BLaER1 (cell line): ENCODE results near the gene KCNC3.
"Not testable (repeated sequence)": the region's sequence is repeated elsewhere in the genome, so short reads cannot be mapped to it uniquely, and the experiment has no call there.

Source experiments
- H3K27ac ChIP-seq: shearing (Covaris generic); formaldehyde crosslinking; 2 replicates; pipeline ENCODE4 v1.8.1; 2022
- H3K27me3 ChIP-seq: shearing (Covaris generic); formaldehyde crosslinking; 2 replicates; pipeline ENCODE4 v1.8.1; 2022
- H3K36me3 ChIP-seq: shearing (Covaris generic); formaldehyde crosslinking; 2 replicates; pipeline ENCODE4 v1.8.1; 2022
- H3K4me1 ChIP-seq: shearing (Covaris generic); formaldehyde crosslinking; 2 replicates; pipeline ENCODE4 v1.8.1; 2022
- H3K4me2 ChIP-seq: shearing (Covaris generic); formaldehyde crosslinking; 2 replicates; pipeline ENCODE4 v1.8.1; 2022
- H3K4me3 ChIP-seq: shearing (Covaris generic); formaldehyde crosslinking; 2 replicates; pipeline ENCODE4 v1.8.1; 2022
- H3K9ac ChIP-seq: shearing (Covaris generic); formaldehyde crosslinking; 2 replicates; pipeline ENCODE4 v1.8.1; 2022
- H3K9me3 ChIP-seq: shearing (Covaris generic); formaldehyde crosslinking; 2 replicates; pipeline ENCODE4 v1.8.1; 2022
- H4K20me1 ChIP-seq: shearing (Covaris generic); formaldehyde crosslinking; 2 replicates; pipeline ENCODE4 v1.8.1; 2022
- Cebpa-rat ChIP-seq: shearing (Covaris generic); IDR thresholded peaks from 2 replicates; pipeline ENCODE4 v1.8.1; 2022

KCNC3 gene

GRCh38 chr19:50356691-50357177 is 27.6 kb upstream of the KCNC3 start:
- H3K4me1 ChIP-seq = peaks cover 34% of the 10 kb centered on the region
- no peaks in the 10 kb centered on the region for H3K36me3 ChIP-seq
- H3K9ac ChIP-seq = peak overlapping the region; percentile 67; the same call in 1 of the 2 replicates
- peak overlapping the region; percentile 95 for H3K4me2 ChIP-seq
- H4K20me1 ChIP-seq = no peaks in the 10 kb centered on the region
- H3K27me3 ChIP-seq = no peaks in the 10 kb centered on the region
- no peak overlapping the region for H3K27ac ChIP-seq
- no peak for TF ChIP-seq Cebpa-rat
- peaks cover 6% of the 10 kb centered on the region; the same call in 1 of the 2 replicates for H3K9me3 ChIP-seq
- peak overlapping the region; percentile 67 for H3K4me3 ChIP-seq

GRCh38 chr19:50353487-50353880 is 24.3 kb upstream of the KCNC3 start:
- peaks cover 38% of the 10 kb centered on the region for H3K4me1 ChIP-seq
- H3K4me2 ChIP-seq, H3K27ac ChIP-seq, H3K36me3 ChIP-seq, H3K9me3 ChIP-seq, H3K9ac ChIP-seq, H3K4me3 ChIP-seq, H3K27me3 ChIP-seq, H4K20me1 ChIP-seq: not testable (repeated sequence)

GRCh38 chr19:50352242-50352641 is 23.1 kb upstream of the KCNC3 start:
- Histone ChIP-seq H3K9ac (no peak overlapping the region), H4K20me1 (no peaks in the 10 kb centered on the region), H3K36me3 (no peaks in the 10 kb centered on the region), H3K27ac (no peak overlapping the region), H3K4me2 (no peak overlapping the region), H3K4me3 (no peak overlapping the region), H3K9me3 (no peaks in the 10 kb centered on the region), H3K4me1 (peaks cover 40% of the 10 kb centered on the region), H3K27me3 (no peaks in the 10 kb centered on the region)
- TF ChIP-seq Cebpa-rat = no peak

GRCh38 chr19:50349277-50350057 is 20.3 kb upstream of the KCNC3 start:
- Histone ChIP-seq H3K4me1 (peaks cover 46% of the 10 kb centered on the region), H3K4me3 (no peak overlapping the region), H3K9ac (no peak overlapping the region), H3K9me3 (peaks cover 15% of the 10 kb centered on the region), H3K27me3 (no peaks in the 10 kb centered on the region), H3K36me3 (no peaks in the 10 kb centered on the region), H4K20me1 (no peaks in the 10 kb centered on the region), H3K4me2 (peak overlapping the region; percentile 54), H3K27ac (no peak overlapping the region)
- no peak for TF ChIP-seq Cebpa-rat

- H3K27ac ChIP-seq = not testable (repeated sequence)
Observed at GRCh38 chr19:50347089-50347581, 18.0 kb upstream of the KCNC3 start.

GRCh38 chr19:50344661-50345318 is 15.6 kb upstream of the KCNC3 start:
- no peaks in the 10 kb centered on the region for H4K20me1 ChIP-seq
- H3K9me3 ChIP-seq = peaks cover 56% of the 10 kb centered on the region
- H3K4me2 ChIP-seq = peak overlapping the region; percentile 11; the same call in 1 of the 2 replicates
- H3K36me3 ChIP-seq = no peaks in the 10 kb centered on the region
- H3K4me1 ChIP-seq = peaks cover 38% of the 10 kb centered on the region
- H3K4me3 ChIP-seq = peak overlapping the region; percentile 1; the same call in 1 of the 2 replicates
- TF ChIP-seq Cebpa-rat = no peak
- no peaks in the 10 kb centered on the region for H3K27me3 ChIP-seq
- H3K27ac ChIP-seq = no peak overlapping the region
- H3K9ac ChIP-seq = no peak overlapping the region

More at GRCh38 chr19:50347089-50347581, 18.0 kb upstream of the KCNC3 start:
- peak; percentile 64; the same call in 1 of the 2 replicates for TF ChIP-seq Cebpa-rat
- H3K4me3 ChIP-seq, H3K36me3 ChIP-seq, H3K27me3 ChIP-seq, H3K9ac ChIP-seq, H4K20me1 ChIP-seq: not testable (repeated sequence)
- H3K9me3 ChIP-seq = peaks cover 34% of the 10 kb centered on the region
- peak overlapping the region; percentile 29; the same call in 1 of the 2 replicates for H3K4me2 ChIP-seq
- H3K4me1 ChIP-seq = peaks cover 48% of the 10 kb centered on the region

DNA sequence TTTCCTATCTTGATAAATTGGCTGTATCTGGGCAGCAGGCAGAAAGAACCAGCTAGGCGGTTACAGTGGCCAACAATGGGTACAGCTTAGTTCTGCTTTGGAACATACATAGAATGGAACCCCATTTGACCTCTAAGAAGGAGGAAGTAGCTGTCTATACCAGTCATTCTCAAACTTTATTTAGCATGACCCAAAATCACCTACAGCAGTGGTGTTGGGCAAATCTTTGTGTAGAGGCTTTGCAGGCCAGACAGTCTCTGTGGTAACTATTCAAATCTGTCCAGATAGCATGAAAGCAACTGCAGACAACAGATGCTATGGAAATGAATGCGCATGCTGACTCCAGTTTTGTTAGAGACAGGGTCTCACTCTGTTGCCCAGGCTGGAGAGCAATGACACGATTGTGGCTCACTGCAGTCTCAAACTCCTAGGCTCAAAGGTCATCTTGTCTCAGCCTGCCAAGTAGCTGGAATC is 12.0 kb upstream of the KCNC3 start:
- TF ChIP-seq Cebpa-rat = no peak
- H3K9me3 ChIP-seq = peaks cover 58% of the 10 kb centered on the region
- peaks cover 8% of the 10 kb centered on the region; the same call in 1 of the 2 replicates for H3K4me1 ChIP-seq
- H3K36me3 ChIP-seq = no peaks in the 10 kb centered on the region
- H3K27me3 ChIP-seq = no peaks in the 10 kb centered on the region
- no peak overlapping the region for H3K27ac ChIP-seq
- H3K4me2 ChIP-seq = no peak overlapping the region
- no peaks in the 10 kb centered on the region for H4K20me1 ChIP-seq
- no peak overlapping the region for H3K9ac ChIP-seq
- no peak overlapping the region for H3K4me3 ChIP-seq

DNA sequence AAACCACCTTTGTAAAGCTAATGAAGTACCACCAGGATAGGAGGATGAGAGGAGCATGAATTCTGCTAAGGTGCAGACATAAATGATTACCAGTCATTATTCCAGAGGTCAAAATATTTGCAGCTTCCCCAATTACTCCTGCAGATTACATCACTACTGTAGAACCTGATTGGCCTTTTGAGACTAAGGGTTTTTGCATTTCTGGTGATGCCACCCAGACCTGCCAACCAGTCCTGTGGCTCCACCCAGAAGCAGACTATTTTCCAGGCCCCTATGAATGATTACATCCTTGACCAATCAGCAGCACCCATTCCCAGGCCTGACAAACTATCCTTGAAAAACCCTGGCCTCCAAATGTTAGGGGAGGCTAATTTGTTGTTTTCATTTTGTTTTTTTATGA is 11.2 kb upstream of the KCNC3 start:
- Histone ChIP-seq H3K36me3 (no peaks in the 10 kb centered on the region), H3K27ac (no peak overlapping the region), H4K20me1 (no peaks in the 10 kb centered on the region), H3K4me2 (no peak overlapping the region), H3K4me1 (peaks cover 8% of the 10 kb centered on the region; the same call in 1 of the 2 replicates), H3K27me3 (no peaks in the 10 kb centered on the region), H3K9ac (no peak overlapping the region), H3K9me3 (peaks cover 51% of the 10 kb centered on the region), H3K4me3 (no peak overlapping the region)
- TF ChIP-seq Cebpa-rat = no peak

DNA sequence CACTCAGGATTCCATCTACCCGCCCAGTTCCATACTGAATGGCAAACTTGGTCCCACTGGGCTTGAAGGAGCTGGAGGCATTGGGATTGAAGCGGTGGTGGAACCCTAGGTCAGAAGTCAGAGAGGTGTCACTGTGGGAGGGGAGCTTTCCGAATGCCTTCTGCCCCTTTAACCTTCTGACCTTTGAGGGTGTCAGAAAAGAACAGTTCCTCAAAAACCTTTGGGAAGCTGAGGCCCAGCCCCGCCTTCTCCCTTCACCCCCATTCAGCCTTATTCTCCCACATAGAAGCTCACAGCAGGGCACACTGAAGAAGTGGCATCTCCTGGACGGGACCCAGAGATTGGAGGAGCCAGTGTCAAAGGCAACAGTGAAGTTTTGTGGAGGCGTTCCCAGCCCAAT is 7.9 kb upstream of the KCNC3 start:
- H3K4me2 ChIP-seq = not testable (repeated sequence)

More for the DNA sequence above, 7.9 kb upstream of the KCNC3 start:
- not testable (repeated sequence) for H4K20me1 ChIP-seq, H3K4me1 ChIP-seq, H3K9ac ChIP-seq, H3K4me3 ChIP-seq, H3K36me3 ChIP-seq, H3K27ac ChIP-seq
- H3K9me3 ChIP-seq = peaks cover 31% of the 10 kb centered on the region
- peaks cover 22% of the 10 kb centered on the region; the same call in 1 of the 2 replicates for H3K27me3 ChIP-seq
